Endometrium (tissue), 2 donors: ENCODE measurements around the gene STAT5B.
"Not testable (repeated sequence)": the region's sequence is repeated elsewhere in the genome, so short reads cannot be mapped to it uniquely, and the experiment has no call there.

ENCODE experiments used
- FAIRE-seq: peaks from 2 replicates; lab custom pipeline; 2012; peaks lifted over from hg19 to GRCh38; lab: Jason Lieb, UNC
- donor health status: control.
- donor health status: control.

Gene STAT5B

DNA sequence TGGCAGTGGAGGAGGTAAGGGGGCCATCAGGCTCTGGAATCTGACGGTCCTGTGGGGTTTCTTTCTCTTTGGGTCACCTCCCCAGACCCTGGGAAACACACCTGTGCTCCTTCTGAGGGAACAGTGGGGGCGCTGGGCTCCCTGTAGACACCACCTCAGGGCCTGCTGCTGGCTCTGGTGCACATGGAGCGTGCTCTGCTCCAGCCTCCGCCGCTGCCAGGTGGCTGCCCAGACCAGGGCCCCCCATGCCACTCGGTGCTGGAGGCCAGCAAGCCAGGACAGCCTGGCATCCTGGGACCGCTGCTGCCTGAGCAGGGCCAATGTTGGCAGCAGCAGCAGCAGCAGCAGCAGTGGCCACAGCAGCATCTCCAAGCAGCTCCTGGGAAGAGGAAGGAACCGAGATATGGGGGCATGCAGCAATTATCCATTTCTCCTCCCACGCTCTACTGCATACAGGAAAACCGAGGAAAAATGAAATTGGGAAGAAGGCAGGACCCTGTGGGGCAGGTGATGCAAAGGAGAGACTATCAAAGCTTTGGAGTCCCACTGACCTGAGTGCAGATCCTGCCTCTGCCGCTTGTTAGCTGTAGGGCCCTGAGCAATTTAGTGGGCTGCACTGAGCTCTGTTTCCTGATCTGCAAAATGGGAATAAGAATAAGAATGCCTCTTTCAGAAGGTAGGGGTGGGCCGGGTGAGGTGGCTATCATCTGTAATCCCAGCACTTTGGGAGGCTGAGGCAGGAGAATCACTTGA lies 82.8 kb downstream of the STAT5B start:
- FAIRE-seq: no peak

DNA sequence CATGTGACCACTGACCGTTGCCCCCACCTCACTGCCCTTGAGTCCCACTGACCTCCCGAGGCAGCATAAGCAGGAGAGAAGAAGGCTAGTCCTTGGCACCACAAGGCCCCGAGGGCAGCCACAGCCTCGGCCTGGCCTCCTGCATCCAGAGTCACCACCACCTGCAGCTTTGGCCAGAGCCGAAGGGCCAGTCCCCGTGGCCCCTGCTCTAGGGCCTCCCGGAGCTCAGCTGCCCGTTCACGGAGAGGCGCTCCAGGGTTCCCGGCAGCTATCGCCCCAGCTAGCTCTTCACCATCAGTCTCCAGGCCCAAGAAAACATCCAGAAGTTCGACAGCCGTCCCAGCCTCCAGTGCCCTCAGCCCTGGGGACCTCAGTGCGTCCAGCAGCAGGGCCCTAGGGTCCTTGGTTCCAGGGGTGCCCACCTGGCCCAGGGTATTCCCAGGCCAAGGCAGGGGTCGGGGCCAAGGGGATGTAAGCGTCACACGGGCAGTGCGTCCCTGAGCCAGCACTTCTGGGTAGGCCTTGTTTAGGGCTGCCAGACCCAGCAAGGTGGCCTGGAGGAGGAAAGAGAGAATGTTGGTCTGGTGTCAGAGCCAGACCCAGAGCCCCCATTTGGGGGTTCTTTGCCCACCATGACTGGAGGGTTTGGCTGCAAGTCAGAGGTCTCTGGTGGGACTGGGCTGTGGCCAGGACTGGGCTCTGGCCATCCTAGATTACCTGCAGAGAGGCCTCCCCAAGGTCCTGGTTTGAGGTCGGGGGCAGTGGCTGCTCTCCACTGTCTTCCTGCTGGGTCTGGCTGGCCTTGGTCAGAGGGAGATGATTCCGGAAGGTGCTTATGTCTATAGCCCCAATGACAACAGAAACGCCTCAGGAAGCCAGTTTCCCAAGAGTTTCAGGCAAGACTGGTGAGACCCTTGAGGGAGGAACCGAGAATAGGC lies 83.7 kb downstream of the STAT5B start:
- FAIRE-seq: no peak

DNA sequence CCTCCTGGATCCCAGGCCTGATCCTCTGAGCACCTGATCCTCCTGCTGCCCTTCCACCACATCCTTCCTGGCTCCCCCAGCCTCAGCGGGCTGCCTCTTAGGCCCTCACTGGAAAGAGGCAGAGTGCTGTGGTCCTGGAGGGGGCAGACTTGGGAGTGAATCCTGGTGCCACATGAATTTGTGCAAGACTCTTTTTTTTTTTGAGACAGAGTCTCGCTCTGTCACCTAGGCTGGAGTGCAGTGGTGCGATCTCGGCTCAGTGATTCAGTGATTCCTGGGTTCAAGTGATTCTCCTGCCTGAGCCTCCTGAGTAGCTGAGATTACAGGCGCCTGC lies 84.9 kb downstream of the STAT5B start:
- FAIRE-seq: no peak

DNA sequence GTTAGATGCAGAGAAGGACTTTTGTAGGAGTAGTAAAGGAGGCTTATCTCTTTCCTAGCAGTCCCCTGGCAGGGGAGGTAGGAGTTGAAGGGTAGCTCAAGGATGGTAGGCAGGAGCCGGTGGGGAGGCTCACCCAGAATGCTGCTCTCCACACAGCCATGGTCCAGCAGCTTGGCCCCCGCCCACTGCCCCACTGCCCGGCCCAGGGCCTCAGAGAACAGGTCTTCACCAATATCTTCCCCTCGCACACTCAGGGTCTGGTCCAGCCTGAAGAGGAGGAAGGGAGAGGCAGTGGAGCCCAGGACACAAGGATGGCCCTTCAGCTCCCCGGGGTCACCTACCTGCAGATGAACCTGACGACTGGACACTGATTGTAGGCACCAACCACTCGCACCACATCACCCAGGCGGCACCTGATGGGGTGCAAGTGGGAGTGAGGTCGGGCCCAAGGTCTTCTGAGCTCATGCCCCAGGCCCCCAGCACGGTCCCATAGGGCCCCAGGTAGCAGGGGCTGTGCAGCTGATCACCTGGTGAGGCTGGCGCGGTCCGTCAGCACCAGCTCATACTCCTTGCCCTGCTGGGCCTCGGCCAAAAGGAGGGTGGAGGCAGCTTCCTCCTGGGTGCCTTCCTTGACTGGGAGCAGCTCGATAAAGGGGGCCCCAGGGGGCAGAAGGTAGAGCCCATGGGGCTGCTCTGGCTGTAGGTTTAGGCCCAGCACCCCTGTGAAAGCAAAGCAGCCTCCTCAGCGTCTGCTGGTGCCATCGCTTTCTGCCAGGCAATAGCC lies 85.5 kb downstream of the STAT5B start:
- no peak for FAIRE-seq

DNA sequence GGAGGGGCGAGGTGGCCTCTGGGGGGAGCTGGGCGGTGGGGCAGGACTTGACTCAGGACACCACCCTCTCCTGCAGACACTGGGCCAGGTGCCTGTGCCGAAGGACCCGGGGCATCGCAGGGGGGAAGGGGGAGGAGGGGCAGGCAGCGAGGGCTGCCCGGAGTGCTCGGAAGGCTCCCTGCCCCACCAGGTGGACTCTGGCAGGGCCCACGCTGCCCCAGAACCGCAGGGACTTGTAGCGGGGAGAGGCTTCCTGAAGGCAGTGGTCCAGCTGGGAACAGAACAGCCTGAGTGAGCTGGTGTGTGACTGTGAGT lies 86.6 kb downstream of the STAT5B start:
- no peak for FAIRE-seq

DNA sequence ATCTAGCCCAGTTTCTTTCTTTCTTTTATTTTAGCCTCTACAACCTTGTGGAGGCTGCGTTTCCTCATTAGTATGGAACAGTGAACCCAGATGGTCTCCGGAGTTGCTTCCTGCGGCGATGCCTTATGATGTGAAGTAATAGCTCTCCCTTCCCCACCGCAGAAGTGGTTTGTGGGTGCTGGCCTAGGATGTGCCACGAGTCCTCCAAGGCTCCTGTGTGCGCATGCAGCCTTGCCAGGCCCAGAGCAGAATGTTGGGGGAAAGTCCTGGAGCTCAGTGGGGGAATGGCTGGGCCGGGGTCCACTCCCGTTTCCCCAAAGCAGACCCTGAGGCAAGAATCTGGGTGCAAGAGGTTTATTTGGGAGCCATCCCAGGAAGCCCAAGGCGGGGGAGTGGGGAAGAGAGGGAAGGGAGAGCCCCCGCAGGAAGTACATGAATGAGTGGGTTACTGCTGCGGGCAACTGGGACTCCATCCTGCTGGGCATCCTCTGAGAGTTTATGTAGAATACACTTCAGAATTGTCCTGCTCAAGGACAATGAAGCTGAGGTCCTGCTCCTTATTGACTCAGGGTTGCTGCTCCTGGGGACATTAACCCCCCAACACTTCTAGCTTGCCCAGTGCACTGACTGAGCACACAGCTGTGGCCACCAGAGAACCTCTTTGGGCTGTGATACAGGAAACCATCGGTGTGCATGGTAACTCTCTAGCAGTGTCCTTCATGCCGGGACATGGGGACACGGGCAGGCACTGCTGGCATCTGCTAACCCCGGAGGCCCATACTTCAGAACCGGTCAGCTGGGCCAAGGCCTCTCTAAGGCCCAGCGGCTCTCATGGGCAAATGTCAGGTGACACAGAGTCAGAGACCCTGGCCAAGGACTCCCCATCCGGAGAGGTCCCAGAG lies 87.2 kb downstream of the STAT5B start:
- FAIRE-seq: no peak

DNA sequence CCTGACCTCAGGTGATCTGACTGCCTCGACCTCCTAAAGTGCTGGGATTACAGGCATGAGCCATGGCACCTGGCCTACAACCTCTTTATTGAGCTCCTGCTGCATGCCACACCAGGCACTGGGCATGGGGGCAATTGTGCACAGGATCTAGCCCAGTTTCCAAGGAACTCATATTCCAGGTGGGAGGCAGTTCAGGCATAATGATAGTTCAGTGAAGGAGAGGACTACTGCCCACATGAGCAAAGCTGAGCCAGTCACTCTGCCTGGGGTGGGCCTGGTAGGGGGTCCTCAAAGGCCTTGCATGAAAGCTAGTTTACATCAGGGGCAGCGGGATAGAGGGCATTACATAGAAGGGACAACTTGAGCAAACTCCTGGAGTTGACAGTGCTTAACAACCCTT lies 88.4 kb downstream of the STAT5B start:
- FAIRE-seq: no peak

DNA sequence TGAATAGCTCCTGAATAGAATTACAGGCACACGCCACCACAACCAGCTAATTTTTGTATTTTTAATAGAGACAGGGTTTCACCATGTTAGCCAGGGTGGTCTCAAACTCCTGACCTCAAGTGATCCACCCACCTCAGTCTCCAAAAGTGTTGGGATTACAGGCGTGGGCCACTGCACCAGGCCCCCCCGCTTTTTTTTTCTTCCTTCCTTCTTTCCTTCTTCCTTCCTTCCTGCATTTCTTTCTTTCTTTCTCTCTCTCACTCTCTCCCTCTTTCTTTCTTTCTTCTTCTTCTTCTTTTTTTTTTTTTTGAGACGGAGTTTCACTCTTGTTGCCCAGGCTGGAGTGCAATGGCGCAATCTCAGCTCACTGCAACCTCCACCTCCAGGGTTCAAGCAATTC lies 90.0 kb downstream of the STAT5B start:
- FAIRE-seq: not testable (repeated sequence)

DNA sequence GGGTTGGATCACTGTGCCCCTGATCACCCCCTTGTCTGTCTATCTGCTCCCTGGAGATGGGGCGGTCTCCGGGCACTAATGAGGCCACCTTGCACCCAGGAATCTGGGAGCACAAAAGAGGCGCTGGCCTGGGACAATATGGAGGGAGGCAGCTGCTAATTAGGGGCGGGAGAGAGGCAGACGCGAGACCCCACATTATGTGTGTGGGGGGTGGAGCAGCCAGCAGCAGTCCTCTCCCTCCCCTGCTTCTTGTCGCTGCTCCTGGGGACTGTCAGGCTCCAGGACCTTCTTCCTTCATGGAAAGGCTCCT lies 90.6 kb downstream of the STAT5B start:
- no peak for FAIRE-seq

DNA sequence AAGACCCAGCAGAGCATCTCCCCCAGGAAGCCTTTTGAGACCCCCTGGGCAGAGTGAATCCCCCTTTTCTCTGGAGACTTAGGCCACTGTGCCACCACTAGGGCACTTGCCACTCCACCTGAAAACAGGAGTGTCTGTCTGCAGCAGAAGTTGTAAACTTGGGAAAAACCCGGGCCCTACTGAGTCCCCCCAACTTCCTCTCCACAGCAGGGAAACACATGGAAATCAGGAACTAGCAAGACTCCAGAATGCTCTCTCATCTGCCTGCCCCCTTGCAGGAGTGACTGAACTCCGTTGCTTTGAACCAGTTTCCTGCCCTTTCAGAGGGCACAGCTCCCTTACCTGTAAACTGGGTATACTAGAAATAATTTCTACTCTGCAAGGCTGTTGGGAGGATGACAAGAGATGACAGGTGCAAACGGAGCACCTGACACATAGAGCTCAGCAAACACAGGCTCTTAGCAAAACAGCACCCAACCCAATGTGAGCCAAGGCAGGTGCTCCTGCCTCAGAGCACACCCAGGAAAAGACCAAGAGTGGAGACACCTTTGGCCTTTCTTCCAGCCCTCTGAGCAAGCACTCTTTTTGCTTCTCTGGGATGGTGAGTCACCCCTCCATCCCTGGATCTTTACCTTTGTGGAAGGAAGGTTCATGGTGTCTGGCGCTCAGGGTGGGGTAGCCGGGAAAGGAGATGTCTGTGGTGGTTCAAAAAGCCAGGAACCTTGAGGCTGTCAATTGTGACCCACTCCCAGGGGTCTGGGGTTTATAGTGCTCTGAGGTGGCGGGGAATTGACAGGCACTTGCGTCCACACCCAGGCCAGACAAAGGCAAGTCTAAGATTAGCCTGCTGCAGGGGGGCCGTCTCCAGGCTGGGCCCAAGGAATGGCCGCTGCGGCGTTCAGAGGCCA lies 91.2 kb downstream of the STAT5B start, which contains the start of gene HCRT:
TSS of gene HCRT (minus strand) at position 740 of the 908 bp plus-strand sequence. CDS start at position 653, 87 bp downstream.
- FAIRE-seq: no peak

DNA sequence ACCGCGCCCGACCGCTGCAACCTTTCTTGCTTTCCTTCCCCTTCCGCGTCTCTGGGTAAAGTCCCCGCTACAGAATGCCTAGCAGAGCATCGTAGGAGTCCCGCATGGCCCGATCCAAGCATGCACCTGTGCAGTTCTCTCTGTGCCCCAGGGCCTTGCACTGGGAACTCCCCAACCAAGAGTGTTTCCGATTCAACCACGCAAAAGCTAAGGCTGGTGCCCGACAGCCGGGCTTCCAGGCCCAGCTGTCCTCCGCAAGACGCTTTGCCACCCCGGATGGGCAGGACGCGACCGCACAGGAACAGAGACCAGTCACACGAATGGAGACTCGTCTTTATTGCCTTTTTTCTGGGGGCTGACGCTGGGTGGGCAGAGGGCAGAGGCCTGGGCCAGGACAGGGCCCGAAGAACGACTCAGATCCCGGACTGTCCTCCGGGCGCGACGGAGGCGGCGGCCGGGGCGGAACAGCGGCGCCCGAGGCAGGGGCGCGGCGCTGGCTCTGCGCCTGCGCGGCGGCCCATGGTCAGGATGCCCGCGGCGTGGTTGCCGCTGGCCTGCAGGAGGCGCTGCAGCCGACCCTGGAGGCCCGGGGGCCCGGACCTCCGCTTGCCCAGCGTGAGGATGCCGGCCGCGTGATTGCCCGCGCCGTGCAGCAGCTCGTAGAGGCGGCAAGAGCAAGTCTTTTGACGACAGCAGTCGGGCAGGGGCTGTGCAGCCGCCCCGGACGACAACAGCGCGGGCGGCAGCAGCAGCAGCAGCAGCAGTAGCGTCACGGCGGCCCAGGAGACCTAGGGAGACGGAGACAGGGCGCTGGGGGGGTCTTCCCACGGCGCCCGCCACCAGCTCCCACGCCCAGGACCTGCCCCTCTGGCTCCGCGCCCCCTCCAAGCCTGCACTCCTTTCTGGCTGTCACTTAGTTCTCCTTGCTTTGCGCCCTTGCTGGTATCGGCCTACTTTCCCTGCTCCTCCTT lies 92.2 kb downstream of the STAT5B start:
- no peak for FAIRE-seq

DNA sequence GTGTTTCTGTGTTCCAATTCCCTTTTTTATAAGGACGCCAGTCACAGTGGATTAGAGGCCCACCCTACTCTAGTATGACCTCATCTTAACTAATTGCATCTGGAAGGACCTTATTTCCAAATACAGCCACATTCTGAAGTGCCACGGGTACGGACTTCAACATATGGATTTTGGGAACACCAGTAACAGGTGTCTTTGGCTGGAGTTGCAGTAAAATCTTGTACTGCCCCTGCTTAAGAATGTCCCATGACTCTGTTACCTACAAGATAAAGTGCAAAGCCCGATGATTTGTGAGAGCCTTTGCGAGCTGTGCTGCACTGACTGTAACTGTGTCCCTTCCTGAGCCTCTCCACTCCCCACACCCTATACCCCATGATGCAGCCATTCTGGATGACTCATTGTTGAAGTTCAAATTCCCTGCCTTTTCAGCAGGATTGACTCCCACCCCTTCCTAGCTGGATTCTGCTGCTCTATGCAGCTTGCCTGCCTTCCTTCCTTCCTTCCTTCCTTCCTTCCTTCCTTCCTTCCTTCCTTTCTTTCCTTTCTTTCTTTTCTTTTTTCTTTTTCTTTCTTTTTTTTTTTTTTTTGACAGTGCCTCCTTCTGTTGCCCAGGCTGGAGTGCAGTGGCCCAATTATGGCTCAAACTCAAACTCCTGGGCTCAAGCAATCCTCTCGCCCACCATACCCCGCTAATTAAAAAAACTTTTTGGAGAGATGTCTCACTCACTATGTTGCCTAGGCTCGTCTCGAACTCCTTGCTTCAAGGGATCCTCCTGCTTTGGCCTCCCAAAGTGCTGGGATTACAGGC lies 93.1 kb downstream of the STAT5B start:
- FAIRE-seq: no peak

DNA sequence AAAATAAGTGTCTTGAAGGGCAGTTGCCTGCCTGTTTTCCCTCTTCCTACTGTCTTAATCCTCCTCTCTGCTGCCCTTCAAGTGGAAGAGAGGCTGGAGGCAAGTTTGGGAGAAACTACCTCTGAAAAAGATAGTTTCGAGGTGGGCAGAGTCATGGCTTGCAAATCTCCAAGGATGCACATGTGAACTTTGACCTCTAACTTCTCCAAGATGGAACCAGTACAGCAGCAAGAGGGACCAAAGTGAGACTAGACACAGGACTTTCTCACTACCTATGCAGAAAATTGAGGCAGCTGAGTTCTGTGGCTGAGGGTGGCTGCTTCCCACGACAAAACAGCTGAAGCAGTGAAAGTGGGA lies 94.4 kb downstream of the STAT5B start:
- FAIRE-seq: no peak

DNA sequence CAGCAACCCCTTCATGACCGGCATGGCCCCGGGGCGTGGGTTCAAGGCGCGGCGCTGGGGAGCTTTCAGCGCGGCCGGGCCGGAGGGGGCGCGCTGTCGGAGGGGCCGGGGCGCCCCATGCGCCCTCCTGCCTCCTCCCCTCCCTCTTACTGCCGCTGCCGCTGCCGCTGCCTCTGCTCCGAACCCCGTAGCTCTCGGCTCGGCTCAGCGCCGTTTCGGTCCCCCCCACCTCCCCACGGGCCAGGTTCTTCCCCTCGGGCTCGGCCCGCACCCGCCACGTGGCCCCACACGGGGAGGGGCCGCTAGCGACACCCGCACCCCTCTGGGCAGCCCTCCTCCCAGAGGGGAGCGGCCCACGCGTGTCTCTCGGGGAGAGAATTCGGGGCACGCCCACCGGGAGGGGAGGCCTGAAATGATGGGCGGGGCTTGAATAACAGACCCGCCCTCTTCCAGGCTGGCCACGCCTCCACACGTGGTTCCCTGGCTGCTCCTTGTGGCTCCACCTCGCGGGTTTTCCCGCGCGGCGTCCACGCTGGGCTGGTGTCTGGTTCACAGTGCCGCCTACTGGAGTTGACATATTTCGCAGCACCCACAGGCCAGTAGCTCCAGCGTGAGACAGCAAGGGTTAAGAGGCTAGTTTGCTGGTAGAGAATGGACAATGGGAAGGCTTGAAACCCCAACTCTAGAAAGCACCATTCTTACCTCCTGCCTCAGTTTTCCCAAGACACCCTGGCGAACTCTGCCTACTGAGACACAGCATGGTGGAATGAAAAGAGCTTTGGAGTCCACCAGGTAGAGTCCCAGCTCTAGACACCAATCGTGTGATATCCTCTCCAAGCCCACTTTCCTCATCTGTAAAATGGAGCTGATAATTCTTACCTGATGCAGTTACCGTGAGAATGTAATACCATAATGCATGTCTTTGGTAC lies 95.0 kb downstream of the STAT5B start, which contains the start of gene KCNH4:
TSS of gene KCNH4 (minus strand) at position 221 of the 929 bp plus-strand sequence. CDS start at position 24, 197 bp downstream.
- FAIRE-seq: no peak

DNA sequence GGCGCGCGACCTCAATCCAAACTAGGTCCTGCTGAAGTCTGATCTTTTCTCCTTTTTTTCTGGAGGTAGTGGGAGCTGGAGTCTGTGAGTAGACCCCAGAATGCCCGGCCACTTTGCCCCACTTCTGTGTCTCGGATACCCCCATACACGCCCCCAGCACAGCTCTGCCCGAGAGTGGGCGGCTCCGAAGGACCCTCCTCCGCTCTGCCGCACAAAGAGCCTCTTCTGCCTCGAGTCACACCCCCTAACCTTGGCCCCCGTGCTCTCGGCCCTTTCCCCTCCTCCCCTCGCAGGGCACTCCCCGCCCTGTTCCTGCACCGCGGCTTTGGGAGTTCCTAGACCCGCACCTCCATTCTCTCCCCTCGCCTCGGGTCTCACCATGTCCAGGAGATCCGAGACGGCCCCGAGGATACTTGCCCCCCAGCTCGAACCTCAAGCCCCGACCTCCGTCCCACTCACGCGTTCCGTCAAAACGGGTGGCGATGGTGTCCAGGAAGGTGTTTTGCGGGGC lies 95.7 kb downstream of the STAT5B start:
- no peak for FAIRE-seq

DNA sequence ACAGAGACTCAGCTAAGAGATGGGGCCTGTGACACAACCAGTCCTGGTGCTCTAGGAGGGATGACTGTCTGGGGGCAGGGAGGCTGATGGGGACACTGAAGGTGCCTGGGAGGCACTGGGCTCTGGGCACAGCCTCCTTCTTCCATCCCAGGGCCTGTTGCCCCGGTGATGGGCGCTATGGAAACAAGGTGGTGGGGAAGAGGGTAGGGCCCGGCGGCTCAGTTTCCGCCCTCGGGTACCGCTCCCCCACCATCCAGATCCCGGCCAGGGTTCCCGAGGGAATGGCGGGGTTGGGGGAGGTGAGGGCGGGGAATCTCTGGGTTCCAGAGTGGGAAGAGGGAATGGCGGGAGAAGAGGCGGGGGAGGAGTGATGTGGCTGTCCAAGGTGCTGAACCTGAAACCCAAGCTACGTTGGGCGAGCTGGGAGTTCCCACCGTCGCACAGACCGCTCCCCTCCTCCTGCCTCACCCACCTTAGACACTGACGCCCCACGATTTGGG lies 96.2 kb downstream of the STAT5B start:
- FAIRE-seq: no peak

DNA sequence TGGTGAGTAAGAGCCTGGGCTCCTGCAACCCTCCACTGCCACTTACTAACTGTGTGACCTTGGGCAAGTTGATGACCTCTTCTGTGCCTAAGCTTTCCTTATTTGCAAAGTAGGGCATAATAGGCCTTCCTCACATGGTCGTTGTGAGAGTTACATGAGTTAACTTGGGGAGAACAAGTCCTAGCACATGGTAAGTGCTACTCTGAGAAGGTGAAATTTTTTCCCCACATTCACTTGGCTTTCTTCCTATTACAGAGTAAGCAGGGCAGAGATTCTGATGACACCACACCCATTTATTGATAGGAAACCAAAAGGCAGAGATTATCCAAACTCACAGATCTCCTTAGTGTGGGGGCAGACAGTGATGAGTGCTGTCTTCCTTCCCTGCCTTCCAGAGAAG lies 96.9 kb downstream of the STAT5B start:
- no peak for FAIRE-seq
